GM20000 (cell line): Measurements from ENCODE around the gene ESD.
"Not testable (repeated sequence)": the region's sequence is repeated elsewhere in the genome, so short reads cannot be mapped to it uniquely, and the experiment has no call there.

Source experiments
- DNase-seq: peaks from one replicate; pipeline ENCODE4 v3.0.0; 2012; ENCODE audit warnings: low spot score
- CTCF ChIP-seq: IDR thresholded peaks from 2 replicates; pipeline ENCODE4 v1.5.1; 2012; ENCODE audit warnings: mild to moderate bottlenecking, control low read depth; ENCODE audit errors: extremely low read depth, missing control alignments

Gene ESD

GRCh38 chr13:46830405-46831005 lies 33.5 kb upstream of the ESD start:
- DNase-seq, result no peak
- no peak for TF ChIP-seq CTCF

GRCh38 chr13:46822551-46822950 lies 25.6 kb upstream of the ESD start:
- no peak for DNase-seq
- TF ChIP-seq CTCF, result no peak

GRCh38 chr13:46817838-46818476 lies 21.0 kb upstream of the ESD start:
- no peak for DNase-seq
- TF ChIP-seq CTCF, result no peak

GRCh38 chr13:46817095-46817494 lies 20.1 kb upstream of the ESD start:
- no peak for DNase-seq
- no peak for TF ChIP-seq CTCF

GRCh38 chr13:46816371-46816770 lies 19.4 kb upstream of the ESD start:
- TF ChIP-seq CTCF, result no peak
- no peak for DNase-seq

- no peak for TF ChIP-seq CTCF
- DNase-seq, result no peak
These were observed 15.4 kb upstream of the ESD start for GRCh38 chr13:46812301-46812797.

GRCh38 chr13:46810440-46810839 lies 13.5 kb upstream of the ESD start:
- DNase-seq, result no peak
- TF ChIP-seq CTCF, result no peak

- not testable (repeated sequence) for DNase-seq
These were observed 8.0 kb upstream of the ESD start for GRCh38 chr13:46804921-46805320.
